Stomach (tissue), 9 donors: ENCODE data around the gene MGST1. TPM values are rescaled to one million over a fixed set of nuclear protein-coding genes. Genes with fewer than 3 reads are reported as not detected.

ENCODE experiments used
- DNase-seq, 2 donors: peaks; one replicate each; pipeline versions ENCODE4 v3.0.0 to v3.0.0-alpha.2; 2013 to 2019
- H3K27ac ChIP-seq, 5 donors: fragments of 200-600 bp in 4 of 5; sonication (generic) in 4 of 5; one replicate each; pipeline ENCODE4 v1.5.1; 2013 to 2019; ENCODE audit warnings: mild to moderate bottlenecking in 1 of 5, moderate library complexity in 1 of 5
- H3K27me3 ChIP-seq, 3 donors: fragments of 200-600 bp; sonication (generic); one replicate each; pipeline ENCODE4 v1.5.1; 2017 to 2019; ENCODE audit warnings: mixed run types in 1 of 3
- H3K36me3 ChIP-seq, 4 donors: fragments of 200-600 bp; sonication (generic); 1 replicate in 3 of 4; 2 replicates in 1 of 4; pipeline ENCODE4 v1.5.1; 2016 to 2019
- H3K4me1 ChIP-seq, 4 donors: fragments of 200-600 bp; sonication (generic); one replicate each; pipeline ENCODE4 v1.5.1; 2016 to 2019
- H3K4me3 ChIP-seq, 4 donors: fragments of 200-600 bp; sonication (generic) in 3 of 4; one replicate each; pipeline ENCODE4 v1.5.1; 2016 to 2019; ENCODE audit warnings: mild to moderate bottlenecking in 1 of 4
- H3K9me3 ChIP-seq, 4 donors: fragments of 200-600 bp; sonication (generic); one replicate each; pipeline ENCODE4 v1.5.1; 2016 to 2019
- CTCF ChIP-seq, 7 experiments: fragments of 450-650 bp in 4 of 7; fragments of 200-600 bp in 3 of 7; sonication (generic) in 3 of 7; IDR thresholded peaks; one replicate each; pipeline ENCODE4 v1.5.1; 2016 to 2019; ENCODE audit warnings: antibody characterized with exemption in 7 of 7, control low read depth in 2 of 7, mild to moderate bottlenecking in 1 of 7
- EP300 ChIP-seq: sonication (generic); formaldehyde crosslinking; IDR thresholded peaks from one replicate; pipeline ENCODE4 v1.6.1; 2017; ENCODE audit warnings: antibody characterized with exemption
- POLR2A ChIP-seq, 4 donors: fragments of 450-650 bp; IDR thresholded peaks; one replicate each; pipeline ENCODE4 v1.6.1; 2016; ENCODE audit warnings: antibody characterized with exemption in 4 of 4, control low read depth in 2 of 4, mild to moderate bottlenecking in 1 of 4, moderate library complexity in 1 of 4
- POLR2AphosphoS5 ChIP-seq, 3 donors: sonication (generic); formaldehyde crosslinking; IDR thresholded peaks; one replicate each; pipeline ENCODE4 v1.6.1; 2016; ENCODE audit warnings: antibody characterized with exemption in 3 of 3
- WGBS, 5 donors: extraction: QIAGEN DNeasy Blood & Tissue Kit in 3 of 5; methylation state at CpG; one replicate each; pipeline versions ENCODE4 v1.1.5 to v1.1.7; 2013 to 2018; 5-methylcytosine and 5-hydroxymethylcytosine counted together
- intact Hi-C: fragments of 100-400 bp; cut with DNase I; formaldehyde crosslinking; loops from one replicate; pipeline ENCODE4 v1.15.1; 2023; ENCODE audit warnings: low total_unique reads
- polyA plus RNA-seq, 3 donors: library from polyadenylated mRNA; stranded (reverse); fragments of 200-250 nt; gene quantifications; one replicate each; pipeline ENCODE4 v1.2.3, GENCODE V29; 2013
- total RNA-seq, 5 donors: library from RNA; depleted of rRNA; stranded (reverse); fragments of >200 nt; gene quantifications; one replicate each; pipeline versions ENCODE4 v1.1.0 to v1.2.3, GENCODE V29; 2014 to 2016
- donor health status: healthy with polysubstance abuse.
- donor health status: Bipolar disorder and iron deficiency.
- donor health status: healthy.

MGST1 gene
- total and polyA plus RNA-seq, 8 donors, result 54.7 to 171 (median 85.2) TPM

DNA sequence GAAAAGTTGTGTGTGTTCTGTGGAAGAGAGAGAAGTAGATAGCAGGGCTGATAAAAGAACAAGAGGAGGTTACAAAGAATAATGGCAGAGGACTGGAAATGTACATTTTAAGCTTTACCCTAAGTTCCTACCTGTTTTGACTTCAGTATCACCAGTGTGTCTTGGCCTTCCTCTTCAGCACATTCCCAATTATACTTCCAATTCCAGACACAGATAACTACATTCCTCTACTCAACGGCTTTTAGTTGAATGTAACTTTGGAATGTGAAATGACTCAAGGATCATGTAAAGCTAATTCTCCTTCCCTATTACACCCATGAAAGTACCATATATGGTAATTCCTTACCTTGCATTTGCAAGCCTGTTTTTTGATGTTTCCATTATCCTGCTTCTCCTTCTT, 5.0 kb downstream of the MGST1 start:
- intact Hi-C loops, result loop anchor here (10.0 kb wide), 1 partner anchor 188 kb away; no protein-coding TSS in a partner anchor
- Histone ChIP-seq H3K27ac (no peak overlapping the region), H3K36me3 (peaks cover 0 to 23% (median 3%) of the 10 kb centered on the region in 4 donors), H3K4me1 (peaks cover 0 to 25% (median 3%) of the 10 kb centered on the region in 4 donors), H3K9me3 (no peaks in the 10 kb centered on the region), H3K4me3 (no peak overlapping the region), H3K27me3 (peaks cover 0 to 1% (median 0%) of the 10 kb centered on the region in 3 donors)
- WGBS, 5 donors, result 45 to 63% (median 50%) methylated on average over 1 of the region's 1 CpG
- TF ChIP-seq EP300 (no peak), POLR2AphosphoS5 (IDR thresholded peaks at IDR 0.05) (no peak), CTCF (IDR thresholded peaks at IDR 0.05) (no peak), POLR2A (IDR thresholded peaks at IDR 0.05) (no peak)
- DNase-seq, result no peak

DNA sequence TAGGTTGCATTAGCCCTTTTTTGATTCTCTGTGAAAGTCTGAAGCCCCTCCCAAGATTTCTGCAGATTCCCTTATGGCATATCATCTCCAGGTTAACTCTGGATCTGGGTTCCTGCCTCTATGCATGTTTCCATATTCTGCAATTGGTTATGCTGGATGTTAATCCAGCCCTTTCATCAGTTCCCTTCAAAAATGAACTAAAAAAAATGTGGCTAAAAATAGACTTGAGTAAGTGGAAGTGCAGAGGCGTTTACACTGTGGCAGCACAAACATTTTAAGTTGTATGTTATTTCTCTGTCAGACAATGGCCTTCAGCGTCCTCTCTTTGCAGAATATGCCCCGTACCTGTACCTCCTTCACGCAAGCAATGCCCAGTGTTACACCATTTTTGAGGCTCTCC, 11.4 kb downstream of the MGST1 start:
- Histone ChIP-seq H3K27me3 (no peaks in the 10 kb centered on the region), H3K36me3 (peaks cover 0 to 62% (median 5%) of the 10 kb centered on the region in 4 donors), H3K27ac (no peak overlapping the region), H3K9me3 (no peaks in the 10 kb centered on the region), H3K4me1 (no peaks in the 10 kb centered on the region), H3K4me3 (no peak overlapping the region)
- no peak for TF ChIP-seq CTCF (IDR thresholded peaks at IDR 0.05)
- no peak for TF ChIP-seq POLR2AphosphoS5 (IDR thresholded peaks at IDR 0.05)
- no peak for TF ChIP-seq POLR2A (IDR thresholded peaks at IDR 0.05)
- no peak for TF ChIP-seq EP300
- no peak for DNase-seq
- WGBS, 5 donors, result 59 to 68% (median 65%) methylated on average over 4 of the region's 4 CpGs
- intact Hi-C loops, result loop anchor here (10.0 kb wide), 1 partner anchor 194 kb away; no protein-coding TSS in a partner anchor

DNA sequence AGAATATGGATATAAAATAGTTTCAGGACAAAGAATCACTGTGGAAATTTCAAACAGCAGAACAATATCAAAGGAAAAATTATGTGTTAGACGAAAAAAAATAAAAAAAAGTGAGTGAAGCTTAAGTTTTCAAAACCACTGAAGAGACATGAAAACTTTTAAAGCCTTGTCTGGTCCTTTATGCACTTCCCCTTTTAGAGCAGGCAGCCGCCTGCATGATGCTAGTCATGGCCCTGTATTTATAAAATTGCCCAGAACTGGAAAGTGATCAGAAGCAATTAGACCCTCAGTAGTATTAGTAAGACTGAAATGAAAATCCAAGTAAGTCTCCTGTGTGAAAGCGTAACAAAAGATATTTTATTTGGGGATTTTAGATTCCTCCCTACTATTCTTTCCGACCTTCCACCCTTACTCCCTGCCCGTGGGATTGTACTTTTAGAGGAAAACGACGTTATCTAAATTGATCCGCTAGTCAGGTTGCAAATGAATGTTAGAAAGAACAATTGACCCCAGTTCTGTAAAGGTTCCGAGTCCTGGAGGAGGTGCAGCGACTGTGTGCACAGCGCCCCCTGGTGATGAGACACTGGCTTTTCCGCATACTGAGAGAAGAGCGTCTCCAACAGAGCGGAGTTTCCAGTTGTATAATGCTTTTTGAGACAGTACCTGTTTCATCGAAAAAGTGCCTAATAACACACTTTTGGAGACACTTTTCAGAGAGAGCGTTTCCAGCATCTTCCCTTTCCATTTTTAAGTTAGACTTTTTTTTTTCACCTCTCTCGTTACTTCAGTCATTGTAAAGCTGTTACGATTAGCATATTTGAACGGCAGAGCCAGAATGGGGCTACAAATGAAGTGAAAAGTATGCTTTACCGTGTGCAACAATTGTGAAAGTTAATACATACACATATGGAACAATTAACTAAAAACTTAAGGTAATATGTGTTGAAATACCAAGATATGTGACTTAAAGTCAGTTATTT, 12.4 kb downstream of the MGST1 start:
- peaks cover 0 to 64% (median 5%) of the 10 kb centered on the region in 4 donors for H3K36me3 ChIP-seq
- 70 to 83% (median 77%) methylated on average over 20 of the region's 20 CpGs for WGBS, 5 donors
- peak; percentile 68 to 71 for DNase-seq
- no peaks in the 10 kb centered on the region for H3K27me3 ChIP-seq
- intact Hi-C loops, result loop anchor here (10.0 kb wide), 1 partner anchor 195 kb away; no protein-coding TSS in a partner anchor
- H3K27ac ChIP-seq, result no peak overlapping the region
- H3K4me3 ChIP-seq, result no peak overlapping the region
- no peaks in the 10 kb centered on the region for H3K9me3 ChIP-seq
- TF ChIP-seq POLR2AphosphoS5 (IDR thresholded peaks at IDR 0.05) (no peak), CTCF (IDR thresholded peaks at IDR 0.05) (peak in 5 of 7 experiments; percentile 42 to 66 (median 58)), POLR2A (IDR thresholded peaks at IDR 0.05) (no peak), EP300 (no peak)
- H3K4me1 ChIP-seq, result no peaks in the 10 kb centered on the region

DNA sequence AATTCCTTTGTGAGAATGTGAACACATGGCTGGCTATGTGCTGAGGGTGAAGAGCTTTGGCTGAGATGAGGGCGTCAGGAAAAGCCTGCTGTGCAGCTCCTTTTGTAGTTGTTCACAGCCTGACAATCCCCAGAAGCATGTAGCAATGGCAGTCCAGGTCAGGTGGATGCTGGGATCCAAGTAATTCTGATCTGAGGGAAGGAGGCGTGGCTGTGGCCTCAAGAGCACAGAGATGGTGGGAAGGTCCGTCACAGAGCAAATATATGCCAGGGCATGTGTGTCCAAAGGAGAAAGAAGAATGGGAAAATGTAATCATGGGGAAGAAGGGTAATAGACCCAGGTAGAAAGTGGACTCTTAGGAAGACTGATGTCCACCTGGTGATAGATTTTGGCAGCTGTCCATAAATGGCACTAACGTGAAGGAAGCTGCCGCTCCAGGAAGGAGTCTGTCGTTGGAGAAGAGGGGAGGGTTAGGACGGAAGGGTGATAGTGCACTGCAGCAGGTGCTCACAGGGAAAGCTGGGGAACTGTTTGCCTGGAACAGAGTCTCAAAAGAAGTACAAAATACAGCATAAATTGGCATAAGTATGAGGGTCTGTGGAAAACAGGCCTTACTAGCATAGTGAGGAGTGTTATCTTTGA, 13.8 kb downstream of the MGST1 start:
- DNase-seq, result peak in 1 of 2 donors; percentile 13
- Histone ChIP-seq H3K9me3 (no peaks in the 10 kb centered on the region), H3K27ac (no peak overlapping the region), H3K4me3 (no peak overlapping the region), H3K36me3 (peaks cover 0 to 53% (median 1%) of the 10 kb centered on the region in 4 donors), H3K27me3 (no peaks in the 10 kb centered on the region), H3K4me1 (no peaks in the 10 kb centered on the region)
- TF ChIP-seq EP300 (no peak), POLR2AphosphoS5 (IDR thresholded peaks at IDR 0.05) (no peak), CTCF (IDR thresholded peaks at IDR 0.05) (no peak), POLR2A (IDR thresholded peaks at IDR 0.05) (no peak)
- intact Hi-C loops, result no loop called here
- 53 to 72% (median 60%) methylated on average over 7 of the region's 7 CpGs for WGBS, 5 donors
